GM10847 (cell line): ENCODE data around the gene NFKB1.

Experiments
- POLR2A ChIP-seq: IDR thresholded peaks from 2 replicates; pipeline ENCODE4 v1.6.1; 2011; ENCODE audit not compliant: insufficient read length; ENCODE audit errors: extremely low read depth

Gene NFKB1

GRCh38 chr4:102517753-102518152, 16.6 kb downstream of the NFKB1 start:
- no peak for TF ChIP-seq POLR2A

- TF ChIP-seq POLR2A = no peak
Measured at GRCh38 chr4:102518703-102519131, 17.6 kb downstream of the NFKB1 start.

GRCh38 chr4:102519925-102520324, 18.8 kb downstream of the NFKB1 start:
- no peak for TF ChIP-seq POLR2A

DNA sequence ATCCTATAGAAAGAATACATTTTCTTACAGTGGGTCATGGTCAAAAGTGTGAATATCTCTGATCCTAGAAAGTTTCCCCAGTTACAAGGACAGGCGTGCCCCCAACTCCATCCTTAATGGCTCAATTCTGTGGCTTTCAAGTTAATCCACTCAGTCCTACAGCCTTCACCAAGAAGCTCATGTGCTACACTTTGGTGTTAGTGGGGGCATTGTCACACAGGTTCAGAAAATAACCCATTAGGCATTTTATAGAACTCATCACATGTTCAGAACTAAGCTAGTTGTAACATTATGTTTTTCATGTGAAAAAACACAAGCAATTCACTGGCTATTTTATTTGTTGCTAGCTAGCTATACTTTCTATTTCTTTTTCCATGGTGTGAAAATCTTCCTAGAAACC, 20.4 kb downstream of the NFKB1 start:
- TF ChIP-seq POLR2A = no peak

DNA sequence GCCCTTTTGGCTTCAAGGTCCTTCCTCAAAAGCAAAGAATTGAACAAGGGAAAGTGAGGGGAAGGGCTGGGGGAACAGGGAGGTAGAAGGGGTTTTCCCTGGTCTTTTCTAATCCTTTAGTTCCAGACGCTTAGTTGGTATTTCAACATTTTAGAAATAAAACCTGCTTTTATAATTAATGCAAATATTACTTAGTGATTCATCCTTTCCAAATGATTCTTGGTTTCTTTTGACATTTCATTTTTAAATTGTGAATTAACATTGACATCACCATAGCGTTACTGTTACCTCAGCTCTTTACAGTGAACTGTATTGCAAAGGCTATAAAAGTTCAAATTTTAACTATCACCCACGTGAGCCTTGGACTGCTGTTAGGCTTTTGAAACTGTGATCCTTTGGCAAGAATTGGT, 20.9 kb downstream of the NFKB1 start:
- no peak for TF ChIP-seq POLR2A

DNA sequence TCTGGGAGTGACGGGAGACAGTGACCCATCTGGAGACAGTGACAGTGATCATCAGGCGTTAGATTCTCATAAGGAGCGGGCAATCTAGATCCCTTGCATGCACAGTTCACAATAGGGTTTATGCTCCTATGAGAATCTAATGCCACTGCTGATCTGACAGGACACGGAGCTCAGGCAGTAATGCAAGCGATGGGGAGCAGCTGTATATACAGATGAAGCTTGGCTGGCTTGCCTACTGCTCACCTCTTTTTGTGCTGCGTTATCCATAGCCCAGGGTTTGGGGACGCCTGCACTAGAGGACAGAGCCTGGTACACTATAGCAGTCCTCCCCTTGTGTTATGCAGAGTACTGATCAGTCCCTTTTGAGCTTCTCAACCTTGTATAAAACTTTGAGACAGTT, 23.5 kb downstream of the NFKB1 start:
- no peak for TF ChIP-seq POLR2A

- no peak for TF ChIP-seq POLR2A
Measured at GRCh38 chr4:102525097-102525496, 23.9 kb downstream of the NFKB1 start.

DNA sequence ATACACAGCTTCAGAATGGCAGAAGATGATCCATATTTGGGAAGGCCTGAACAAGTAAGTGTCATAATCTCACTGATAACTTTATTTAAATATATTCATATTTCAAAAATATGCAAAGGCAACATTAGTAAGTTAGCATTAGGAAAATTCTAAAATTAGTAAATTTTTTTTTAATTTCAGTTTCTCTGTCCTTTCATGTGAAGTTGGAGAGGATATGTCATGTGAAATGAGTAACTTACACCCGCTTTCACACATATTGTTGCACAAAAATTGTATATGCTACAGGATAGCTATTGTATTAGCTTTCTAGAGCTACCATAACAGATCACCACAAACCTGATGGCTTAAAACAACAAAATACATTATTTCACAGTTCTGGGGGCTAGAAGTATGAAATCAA, 24.3 kb downstream of the NFKB1 start:
- no peak for TF ChIP-seq POLR2A

DNA sequence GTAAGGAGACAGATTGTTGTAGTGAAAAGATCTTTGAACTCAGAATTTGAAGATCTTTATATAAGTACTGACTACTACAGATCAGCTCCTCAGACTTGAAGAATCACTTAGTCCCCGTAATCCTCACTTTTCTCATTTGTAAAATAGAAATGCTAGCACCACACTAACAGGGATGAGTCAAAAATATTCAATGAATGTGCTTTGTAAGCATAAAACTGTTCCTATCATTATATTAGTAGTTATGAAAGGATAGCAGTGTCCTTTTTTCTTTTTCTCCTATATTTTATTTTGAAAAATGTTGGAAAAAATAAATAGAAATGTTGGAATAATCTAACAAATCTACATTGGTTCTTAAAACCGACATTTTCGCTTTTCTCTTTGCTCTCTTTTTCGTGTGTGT, 25.4 kb downstream of the NFKB1 start:
- TF ChIP-seq POLR2A = no peak

DNA sequence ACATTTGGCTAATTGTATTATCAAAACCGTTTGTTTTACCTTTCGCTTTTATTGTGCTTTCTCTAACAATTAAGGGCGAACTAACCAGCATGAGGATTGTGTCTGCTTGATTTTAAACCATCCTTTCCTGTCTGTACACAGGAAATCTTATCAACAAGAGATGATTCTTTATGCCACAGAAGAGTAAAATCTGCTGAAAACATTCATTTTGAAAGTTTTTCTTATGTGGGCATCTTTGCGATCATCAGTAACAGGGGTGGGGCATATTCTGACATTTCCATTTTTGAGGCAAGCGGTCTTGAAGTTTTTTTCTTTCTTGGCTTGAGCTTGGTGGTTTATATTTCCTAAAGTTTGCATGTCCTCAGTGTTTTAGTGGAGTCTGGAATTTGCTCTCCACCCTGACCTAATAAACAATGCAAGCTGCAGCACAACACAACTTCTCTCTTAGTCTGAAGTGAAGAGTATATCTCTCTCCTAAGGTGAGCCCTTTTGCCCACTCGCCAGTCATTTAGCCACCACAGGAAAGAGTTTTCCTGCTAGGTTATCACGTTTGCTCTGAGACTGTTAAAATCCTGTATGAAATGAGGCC, 26.6 kb downstream of the NFKB1 start:
- TF ChIP-seq POLR2A = no peak

- no peak for TF ChIP-seq POLR2A
Measured at GRCh38 chr4:102529977-102530376, 28.8 kb downstream of the NFKB1 start.

DNA sequence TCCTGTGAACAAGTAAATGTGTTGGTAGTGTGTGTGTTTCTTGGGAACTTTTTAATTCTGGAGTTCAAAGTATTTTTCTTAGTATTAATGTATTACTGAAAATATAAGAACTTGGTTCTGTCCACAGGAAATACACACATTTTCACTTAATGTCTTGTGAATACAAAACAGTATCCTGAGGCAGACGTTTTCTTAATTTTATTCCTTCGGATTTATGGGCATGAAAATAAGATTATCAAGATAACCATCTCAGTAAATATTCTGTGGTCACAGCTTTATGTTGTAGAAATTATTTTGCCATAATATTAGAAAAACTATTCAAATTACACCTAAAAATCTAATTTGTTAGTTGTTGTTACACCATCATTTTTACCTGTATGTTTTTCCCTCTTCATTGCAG, 29.8 kb downstream of the NFKB1 start:
- TF ChIP-seq POLR2A = no peak

- no peak for TF ChIP-seq POLR2A
Measured at GRCh38 chr4:102531462-102531861, 30.3 kb downstream of the NFKB1 start.

DNA sequence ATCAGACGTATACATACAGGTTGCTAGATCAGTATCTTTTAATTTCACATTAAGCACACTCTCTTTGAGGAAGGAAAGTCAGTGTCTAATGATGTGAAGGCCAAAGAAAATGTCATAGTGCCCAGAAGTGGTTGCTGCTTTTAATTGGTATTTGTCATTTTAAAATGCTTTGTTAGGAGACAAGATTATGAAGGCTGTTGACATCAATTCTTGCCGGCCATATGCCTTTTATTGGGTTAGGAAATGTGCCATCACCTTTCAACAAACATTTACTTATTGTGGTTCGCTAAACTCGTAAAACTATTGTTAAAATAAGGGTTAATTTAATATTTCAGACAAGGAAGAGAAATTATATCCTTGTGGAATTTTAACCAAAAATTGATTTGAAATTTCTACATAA, 32.2 kb downstream of the NFKB1 start:
- no peak for TF ChIP-seq POLR2A

- no peak for TF ChIP-seq POLR2A
Measured at GRCh38 chr4:102533904-102534303, 32.7 kb downstream of the NFKB1 start.

- TF ChIP-seq POLR2A = no peak
Measured at GRCh38 chr4:102534845-102535244, 33.7 kb downstream of the NFKB1 start.

- TF ChIP-seq POLR2A = no peak
Measured at GRCh38 chr4:102535398-102536082, 34.4 kb downstream of the NFKB1 start.
